Activated CD8-positive, alpha-beta T cell treated with anti-CD3 and anti-CD28 coated beads for 36 hours (primary cell): ENCODE data around the gene DCDC2B. TPM values are rescaled to one million over a fixed set of nuclear protein-coding genes. Genes with fewer than 3 reads are reported as not detected.

Source experiments
- ATAC-seq: fragments of 200-7000 bp; cut with Tn5 transposase; one replicate; pipeline ENCODE4 v1.10.0; 2021; ENCODE audit warnings: mild to moderate bottlenecking, moderate library complexity
- CTCF ChIA-PET: fragments of 350-600 bp; sonication (Branson Sonifier 250); formaldehyde crosslinking; loops from one replicate; lab custom pipeline; 2021; ENCODE audit warnings: antibody characterized with exemption; lab: Charles Lee
- POLR2A ChIA-PET: fragments of 350-600 bp; sonication (Branson Sonifier 250); formaldehyde crosslinking; loops from one replicate; lab custom pipeline; 2021; ENCODE audit warnings: antibody characterized with exemption; lab: Charles Lee
- DNase-seq: peaks from one replicate; pipeline ENCODE4 v3.0.0-alpha.2; 2020
- H3K27ac Mint-ChIP-seq: one replicate; pipeline ENCODE4 v1.8.0; 2021; ENCODE audit warnings: mild to moderate bottlenecking, mixed read lengths
- H3K27me3 Mint-ChIP-seq: one replicate; pipeline ENCODE4 v1.8.0; 2021; ENCODE audit warnings: mixed read lengths
- H3K36me3 Mint-ChIP-seq: one replicate; pipeline ENCODE4 v1.8.0; 2021; ENCODE audit warnings: low read depth, mixed read lengths
- H3K4me1 Mint-ChIP-seq: one replicate; pipeline ENCODE4 v1.8.0; 2021; ENCODE audit warnings: low read depth, mixed read lengths
- H3K4me3 Mint-ChIP-seq: one replicate; pipeline ENCODE4 v1.8.0; 2021; ENCODE audit warnings: mild to moderate bottlenecking, moderate library complexity, mixed read lengths
- H3K9me3 Mint-ChIP-seq: one replicate; pipeline ENCODE4 v1.8.0; 2021; ENCODE audit warnings: mixed read lengths
- intact Hi-C: fragments of 100-400 bp; cut with micrococcal nuclease; formaldehyde crosslinking; loops from one replicate; pipeline ENCODE4 v1.10.0; 2022
- total RNA-seq, 2 experiments: library from RNA; stranded (reverse); gene quantifications; one replicate each; pipeline ENCODE4 v1.2.3, GENCODE V29; 2021
- TF ChIP-seq, protein P1 (sequence below): fragments of 200-600 bp; IDR thresholded peaks from one replicate; pipeline ENCODE4 v1.8.0; 2022; ENCODE audit warnings: antibody characterized with exemption, mild to moderate bottlenecking

Gene DCDC2B
- total RNA-seq, 2 experiments from 2014 or later, result not detected

GRCh38 chr1:32197074-32197473, 11.8 kb upstream of the DCDC2B start:
- H3K4me3 Mint-ChIP-seq, result no peak overlapping the region
- TF ChIP-seq, protein P1, sequence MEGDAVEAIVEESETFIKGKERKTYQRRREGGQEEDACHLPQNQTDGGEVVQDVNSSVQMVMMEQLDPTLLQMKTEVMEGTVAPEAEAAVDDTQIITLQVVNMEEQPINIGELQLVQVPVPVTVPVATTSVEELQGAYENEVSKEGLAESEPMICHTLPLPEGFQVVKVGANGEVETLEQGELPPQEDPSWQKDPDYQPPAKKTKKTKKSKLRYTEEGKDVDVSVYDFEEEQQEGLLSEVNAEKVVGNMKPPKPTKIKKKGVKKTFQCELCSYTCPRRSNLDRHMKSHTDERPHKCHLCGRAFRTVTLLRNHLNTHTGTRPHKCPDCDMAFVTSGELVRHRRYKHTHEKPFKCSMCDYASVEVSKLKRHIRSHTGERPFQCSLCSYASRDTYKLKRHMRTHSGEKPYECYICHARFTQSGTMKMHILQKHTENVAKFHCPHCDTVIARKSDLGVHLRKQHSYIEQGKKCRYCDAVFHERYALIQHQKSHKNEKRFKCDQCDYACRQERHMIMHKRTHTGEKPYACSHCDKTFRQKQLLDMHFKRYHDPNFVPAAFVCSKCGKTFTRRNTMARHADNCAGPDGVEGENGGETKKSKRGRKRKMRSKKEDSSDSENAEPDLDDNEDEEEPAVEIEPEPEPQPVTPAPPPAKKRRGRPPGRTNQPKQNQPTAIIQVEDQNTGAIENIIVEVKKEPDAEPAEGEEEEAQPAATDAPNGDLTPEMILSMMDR, result no peak
- no peak overlapping the region for H3K27ac Mint-ChIP-seq
- peaks cover 49% of the 10 kb centered on the region for H3K36me3 Mint-ChIP-seq
- ATAC-seq (no peak), DNase-seq (no peak)
- H3K27me3 Mint-ChIP-seq, result no peaks in the 10 kb centered on the region
- intact Hi-C loops, result no loop called here
- ChIA-PET CTCF (interaction anchor here (1.0 to 2.6 kb wide), 2 partner anchors 19 to 51 kb away, joined by 4 to 12 read pairs; no protein-coding TSS in a partner anchor), POLR2A (interaction anchor here (0.6 to 11.9 kb wide), 12 partner anchors 10 to 463 kb away, joined by 3 to 141 read pairs (median 4); partner anchors contain the start of genes IQCC, LCK and TXLNA)
- H3K9me3 Mint-ChIP-seq, result no peaks in the 10 kb centered on the region
- peaks cover 74% of the 10 kb centered on the region for H3K4me1 Mint-ChIP-seq

- TF ChIP-seq, protein P1, result no peak
- Mint-ChIP-seq H3K27me3 (no peaks in the 10 kb centered on the region), H3K4me3 (no peak overlapping the region), H3K9me3 (no peaks in the 10 kb centered on the region), H3K36me3 (peaks cover 42% of the 10 kb centered on the region), H3K4me1 (peaks cover 79% of the 10 kb centered on the region), H3K27ac (no peak overlapping the region)
- DNase-seq, result no peak
- no peak for ATAC-seq
- CTCF ChIA-PET, result interaction anchor here (2.6 kb wide), 1 partner anchor 18 kb away, joined by 12 read pairs; no protein-coding TSS in a partner anchor
- POLR2A ChIA-PET, result interaction anchor here (0.6 to 11.9 kb wide), 12 partner anchors 9 to 462 kb away, joined by 3 to 141 read pairs (median 4); partner anchors contain the start of genes IQCC, LCK and TXLNA
- intact Hi-C loops, result no loop called here
Observed at GRCh38 chr1:32197837-32198236, 11.1 kb upstream of the DCDC2B start.

DNA sequence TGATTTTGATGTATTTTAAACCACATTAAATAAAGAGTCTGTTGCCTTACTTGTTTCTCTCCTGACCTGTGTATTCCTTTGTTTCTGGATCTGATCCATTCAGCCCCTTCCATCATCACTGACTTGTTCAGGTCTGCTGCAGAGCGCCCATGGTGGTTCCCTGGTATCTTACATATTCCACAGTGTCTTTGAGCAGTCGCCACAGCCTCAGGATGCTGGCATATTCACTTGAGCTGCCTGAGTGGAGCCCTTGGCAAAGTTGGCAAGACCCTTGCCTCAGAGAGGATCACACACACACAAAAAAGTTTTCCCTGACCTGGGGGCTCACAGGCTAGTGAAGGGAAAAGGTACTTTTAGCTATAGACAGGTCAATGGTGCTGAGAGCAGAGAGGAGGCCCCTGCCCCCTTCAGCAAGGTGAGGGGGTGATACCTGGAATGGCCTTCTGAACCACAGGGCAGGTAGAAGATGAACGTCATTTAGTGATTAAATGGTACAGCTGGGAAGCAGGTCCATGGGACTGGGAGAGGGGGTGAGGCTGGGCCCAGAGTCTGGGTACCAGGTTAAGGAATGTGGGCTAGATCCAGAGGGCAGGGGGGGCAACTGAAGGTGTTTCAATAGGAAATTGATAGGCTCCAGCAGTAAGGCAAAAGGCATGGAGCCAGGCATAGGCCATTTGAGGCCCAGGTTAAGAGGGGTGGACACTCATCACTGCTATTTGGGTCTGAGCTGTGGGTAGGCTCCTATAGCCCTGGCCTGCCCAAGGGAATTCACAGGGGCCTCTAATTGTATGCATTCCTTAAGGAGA, 10.4 kb upstream of the DCDC2B start:
- Mint-ChIP-seq H3K27me3 (no peaks in the 10 kb centered on the region), H3K4me3 (no peak overlapping the region), H3K4me1 (peaks cover 73% of the 10 kb centered on the region), H3K9me3 (no peaks in the 10 kb centered on the region), H3K36me3 (peaks cover 36% of the 10 kb centered on the region), H3K27ac (peak overlapping the region; percentile 44)
- DNase-seq, result no peak
- TF ChIP-seq, protein P1, result no peak
- ATAC-seq, result no peak
- intact Hi-C loops, result no loop called here
- ChIA-PET CTCF (interaction anchor here (2.6 kb wide), 1 partner anchor 17 kb away, joined by 12 read pairs; no protein-coding TSS in a partner anchor), POLR2A (interaction anchor here (0.8 to 11.9 kb wide), 8 partner anchors 8 to 163 kb away, joined by 3 to 141 read pairs (median 7); partner anchors contain the start of genes IQCC, LCK and TXLNA)

- H3K4me3 Mint-ChIP-seq, result peak overlapping the region; percentile 18
- TF ChIP-seq, protein P1, result no peak
- no peak for ATAC-seq
- H3K27ac Mint-ChIP-seq, result peak overlapping the region; percentile 44
- intact Hi-C loops, result no loop called here
- ChIA-PET POLR2A (interaction anchor here (1.0 to 11.9 kb wide), 6 partner anchors 7 to 137 kb away, joined by 4 to 141 read pairs (median 16); partner anchors contain the start of genes IQCC, MARCKSL1 and TXLNA), CTCF (interaction anchor here (1.9 kb wide), 1 partner anchor 49 kb away, joined by 7 read pairs; the partner anchor contains the start of gene FAM167B)
- peaks cover 68% of the 10 kb centered on the region for H3K4me1 Mint-ChIP-seq
- no peaks in the 10 kb centered on the region for H3K9me3 Mint-ChIP-seq
- H3K36me3 Mint-ChIP-seq, result peaks cover 30% of the 10 kb centered on the region
- no peak for DNase-seq
- H3K27me3 Mint-ChIP-seq, result no peaks in the 10 kb centered on the region
Observed at GRCh38 chr1:32199043-32199716, 9.7 kb upstream of the DCDC2B start.
